ENCODE results near the gene SSBP1.
A peak's percentile ranks its signal among the peaks of the same experiment; 100 is the strongest.
"Not testable (repeated sequence)": the region's sequence is repeated elsewhere in the genome, so short reads cannot be mapped to it uniquely, and the experiment has no call there.

The SSBP1 gene

GRCh38 chr7:141737836-141738591, at the start of gene SSBP1:
SSBP1 (plus strand) TSS chr7:141738358; CDS start chr7:141739167, 809 bp downstream.
- DNase-seq (ENCODE audit: low read depth), result peak; percentile 96

- not testable (repeated sequence) for DNase-seq (ENCODE audit: low read depth)
Measured at GRCh38 chr7:141689072-141689825, 48.9 kb upstream of the SSBP1 start.

- DNase-seq (ENCODE audit: low read depth), result no peak
Measured at GRCh38 chr7:141691540-141691939, 46.6 kb upstream of the SSBP1 start.

GRCh38 chr7:141691961-141692360, 46.2 kb upstream of the SSBP1 start:
- no peak for DNase-seq (ENCODE audit: low read depth)

- peak; percentile 4 for DNase-seq (ENCODE audit: low read depth)
Measured at GRCh38 chr7:141693082-141693481, 45.1 kb upstream of the SSBP1 start.

- no peak for DNase-seq (ENCODE audit: low read depth)
Measured at GRCh38 chr7:141695803-141696289, 42.3 kb upstream of the SSBP1 start.

GRCh38 chr7:141696348-141696747, 41.8 kb upstream of the SSBP1 start:
- DNase-seq (ENCODE audit: low read depth), result no peak

- peak; percentile 24 for DNase-seq (ENCODE audit: low read depth)
Measured at GRCh38 chr7:141697211-141697871, 40.8 kb upstream of the SSBP1 start.

- DNase-seq (ENCODE audit: low read depth), result no peak
Measured at GRCh38 chr7:141698247-141699015, 39.7 kb upstream of the SSBP1 start.

- no peak for DNase-seq (ENCODE audit: low read depth)
Measured at GRCh38 chr7:141699860-141700259, 38.3 kb upstream of the SSBP1 start.

- peak; percentile 44 for DNase-seq (ENCODE audit: low read depth)
Measured at GRCh38 chr7:141700296-141700847, 37.8 kb upstream of the SSBP1 start.

GRCh38 chr7:141700848-141701371, 37.2 kb upstream of the SSBP1 start:
- DNase-seq (ENCODE audit: low read depth), result peak; percentile 19

GRCh38 chr7:141701489-141702046, 36.6 kb upstream of the SSBP1 start:
- DNase-seq (ENCODE audit: low read depth), result peak; percentile 50

- peak; percentile 57 for DNase-seq (ENCODE audit: low read depth)
Measured at GRCh38 chr7:141702047-141702567, 36.1 kb upstream of the SSBP1 start, which contains the start of gene DENND11. DENND11 (minus strand) TSS chr7:141702166; CDS start chr7:141702153, 13 bp downstream.

GRCh38 chr7:141702892-141703291, 35.3 kb upstream of the SSBP1 start:
- no peak for DNase-seq (ENCODE audit: low read depth)

GRCh38 chr7:141704112-141704511, 34.0 kb upstream of the SSBP1 start:
- no peak for DNase-seq (ENCODE audit: low read depth)

GRCh38 chr7:141704741-141705140, 33.4 kb upstream of the SSBP1 start:
- peak; percentile 30 for DNase-seq (ENCODE audit: low read depth)

GRCh38 chr7:141706239-141707064, 31.7 kb upstream of the SSBP1 start:
- DNase-seq (ENCODE audit: low read depth), result no peak

GRCh38 chr7:141708351-141708750, 29.8 kb upstream of the SSBP1 start, which contains the start of gene WEE2:
WEE2 (plus strand) TSS chr7:141708353; CDS start chr7:141708759, 406 bp downstream.
- DNase-seq (ENCODE audit: low read depth), result no peak
